Measurements from ENCODE around the gene ZNF670.

Gene ZNF670

GRCh38 chr1:247103859-247104591 lies 25.4 kb upstream of the ZNF670 start, which contains the start of gene ZNF669:
Gene ZNF669 (minus strand): TSS chr1:247104356. CDS start chr1:247104199, 157 bp downstream.
- DNase-seq: peak; percentile 94

GRCh38 chr1:247102381-247102780 lies 23.8 kb upstream of the ZNF670 start:
- no peak for DNase-seq

GRCh38 chr1:247100676-247101279 lies 22.2 kb upstream of the ZNF670 start:
- DNase-seq: no peak

- DNase-seq: no peak
Observed at GRCh38 chr1:247096958-247097357, 18.3 kb upstream of the ZNF670 start.

GRCh38 chr1:247096544-247096943 lies 17.9 kb upstream of the ZNF670 start:
- DNase-seq: no peak

- DNase-seq: no peak
Observed at GRCh38 chr1:247096112-247096511, 17.5 kb upstream of the ZNF670 start.

GRCh38 chr1:247090455-247090854 lies 11.8 kb upstream of the ZNF670 start:
- no peak for DNase-seq

GRCh38 chr1:247089616-247090375 lies 11.2 kb upstream of the ZNF670 start:
- no peak for DNase-seq

GRCh38 chr1:247088967-247089366 lies 10.4 kb upstream of the ZNF670 start:
- no peak for DNase-seq

- DNase-seq: no peak
Observed at GRCh38 chr1:247087256-247087655, 8.6 kb upstream of the ZNF670 start.

GRCh38 chr1:247085310-247085709 lies 6.7 kb upstream of the ZNF670 start:
- DNase-seq: no peak

GRCh38 chr1:247084771-247085170 lies 6.2 kb upstream of the ZNF670 start:
- no peak for DNase-seq

GRCh38 chr1:247079141-247079874 lies 697 bp upstream of the ZNF670 start:
- DNase-seq: no peak

GRCh38 chr1:247077876-247078257 lies 744 bp downstream of the ZNF670 start:
- DNase-seq: no peak

- DNase-seq: no peak
Observed at GRCh38 chr1:247077213-247077612, 1.4 kb downstream of the ZNF670 start.

GRCh38 chr1:247070645-247071044 lies 8.0 kb downstream of the ZNF670 start:
- DNase-seq: no peak

- no peak for DNase-seq
Observed at GRCh38 chr1:247064304-247064703, 14.3 kb downstream of the ZNF670 start.

- no peak for DNase-seq
Observed at GRCh38 chr1:247060771-247061170, 17.8 kb downstream of the ZNF670 start.

GRCh38 chr1:247056071-247056470 lies 22.5 kb downstream of the ZNF670 start:
- DNase-seq: no peak

GRCh38 chr1:247054992-247055415 lies 23.6 kb downstream of the ZNF670 start:
- DNase-seq: no peak

- DNase-seq: no peak
Observed at GRCh38 chr1:247047702-247048101, 30.9 kb downstream of the ZNF670 start.

- DNase-seq: no peak
Observed at GRCh38 chr1:247047260-247047659, 31.4 kb downstream of the ZNF670 start.

GRCh38 chr1:247043406-247043805 lies 35.2 kb downstream of the ZNF670 start:
- DNase-seq: no peak

Measured in stimulated activated CD4-positive, alpha-beta T cell treated with anti-CD3 and anti-CD28 coated beads, Interleukin-1b, Interleukin-23, amount 100 ng/mL, for 48 hours (primary cell).